A673 (cell line): Measurements from ENCODE around the gene MAP4K5. TPM values are rescaled to one million over a fixed set of nuclear protein-coding genes. Genes with fewer than 3 reads are reported as not detected.

Experiments used
- BruUV-seq: library from RNA; stranded (reverse); fragments of 400-500 nt; replicated peaks from 2 replicates; lab custom pipeline; 2021; lab: Mats Ljungman, UMichigan
- CTCF ChIA-PET: fragments of 300-600 bp; sonication (Branson Sonifier 250); formaldehyde crosslinking; loops from one replicate; lab custom pipeline; 2022; ENCODE audit warnings: antibody characterized with exemption; lab: Charles Lee
- POLR2A ChIA-PET: fragments of 300-600 bp; sonication (Branson Sonifier 250); formaldehyde crosslinking; loops from one replicate; lab custom pipeline; 2022; ENCODE audit warnings: antibody characterized with exemption; ENCODE audit not compliant: low non-redundant PET; lab: Charles Lee
- DNase-seq: peaks from one replicate; pipeline ENCODE4 v3.0.0-alpha.2; 2015; ENCODE audit warnings: low spot score
- H3K27ac ChIP-seq: fragments of 200-600 bp; sonication (generic); 2 replicates; pipeline ENCODE4 v1.5.1; 2016; ENCODE audit warnings: mixed run types, low read depth, mild to moderate bottlenecking, mixed read lengths, antibody characterized with exemption, low read length; ENCODE audit not compliant: poor library complexity, severe bottlenecking
- H3K27me3 ChIP-seq: fragments of 200-600 bp; sonication (generic); replicated peaks from 2 replicates; pipeline ENCODE4 v1.6.1; 2017; ENCODE audit warnings: mixed run types, low read depth, mild to moderate bottlenecking, mixed read lengths, antibody characterized with exemption, low read length; ENCODE audit not compliant: insufficient read depth, poor library complexity
- H3K36me3 ChIP-seq: fragments of 200-600 bp; sonication (generic); 2 replicates; pipeline ENCODE4 v1.6.1; 2016; ENCODE audit warnings: mixed run types, mild to moderate bottlenecking, mixed read lengths, antibody characterized with exemption, low read length; ENCODE audit not compliant: insufficient read depth, poor library complexity, severe bottlenecking
- H3K4me1 ChIP-seq: fragments of 200-600 bp; sonication (generic); 2 replicates; pipeline ENCODE4 v1.6.1; 2017; ENCODE audit warnings: mixed run types, mild to moderate bottlenecking, mixed read lengths, antibody characterized with exemption, low read length; ENCODE audit not compliant: insufficient read depth, poor library complexity, severe bottlenecking
- H3K4me3 ChIP-seq: fragments of 200-600 bp; sonication (generic); 2 replicates; pipeline ENCODE4 v1.5.1; 2016; ENCODE audit warnings: low read depth, mixed run types, mild to moderate bottlenecking, mixed read lengths, low read length; ENCODE audit not compliant: poor library complexity, severe bottlenecking
- H3K9me3 ChIP-seq: fragments of 200-600 bp; sonication (generic); 2 replicates; pipeline ENCODE4 v1.6.1; 2016; ENCODE audit warnings: mixed run types, low read depth, mild to moderate bottlenecking, mixed read lengths, antibody characterized with exemption, low read length; ENCODE audit not compliant: poor library complexity, severe bottlenecking
- EZH2 ChIP-seq: fragments of 200-600 bp; sonication (generic); IDR thresholded peaks from 2 replicates; pipeline ENCODE4 v1.6.1; 2017; ENCODE audit warnings: borderline replicate concordance, low read depth, mild to moderate bottlenecking, mixed read lengths, antibody characterized with exemption, low read length; ENCODE audit not compliant: poor library complexity, severe bottlenecking
- intact Hi-C: fragments of 100-400 bp; cut with micrococcal nuclease; formaldehyde crosslinking; loops from one replicate; pipeline ENCODE4 v1.10.0; 2022; ENCODE audit not compliant: unreplicated experiment
- total RNA-seq: library from RNA; stranded (reverse); gene quantifications from 2 replicates; pipeline ENCODE4 v1.2.3, GENCODE V29; 2021
- TF ChIP-seq, protein P1 (sequence below): fragments of 300-800, 200-600 bp; sonication (generic); conservative IDR thresholded peaks from 2 replicates; pipeline ENCODE4 v1.5.1; 2017; ENCODE audit warnings: low read depth, mild to moderate bottlenecking, antibody characterized with exemption, low read length, moderate library complexity, mixed read lengths

MAP4K5 gene
- total RNA-seq, 1 experiment from 2014 or later, result 57.9 TPM

DNA sequence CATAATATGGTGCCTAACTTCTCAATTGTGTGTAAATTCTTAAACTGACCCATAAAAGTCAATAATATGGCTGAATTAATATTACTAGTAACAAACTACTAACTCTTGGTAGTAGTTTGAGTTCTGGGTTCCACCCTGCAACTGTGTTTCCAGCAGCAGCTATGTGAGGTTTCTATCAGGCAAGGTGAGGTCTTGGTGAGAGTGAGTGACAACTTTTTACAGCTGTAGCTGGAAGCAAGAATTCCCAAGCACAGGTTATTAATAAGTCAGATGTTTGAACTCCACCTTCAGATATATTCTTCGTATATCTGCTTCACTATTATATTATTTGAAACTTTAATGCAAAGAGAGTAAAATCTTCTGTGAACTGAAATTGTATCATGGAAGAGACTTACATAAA is 43.8 kb downstream of the MAP4K5 start:
- H3K27ac ChIP-seq, result no peak overlapping the region
- BruUV-seq, result no TSS peak
- H3K4me3 ChIP-seq, result no peak overlapping the region
- H3K4me1 ChIP-seq, result no peaks in the 10 kb centered on the region
- DNase-seq, result no peak
- intact Hi-C loops, result no loop called here
- H3K9me3 ChIP-seq, result no peaks in the 10 kb centered on the region
- POLR2A ChIA-PET, result no interaction called here
- no peaks in the 10 kb centered on the region for H3K27me3 ChIP-seq
- CTCF ChIA-PET, result no interaction called here
- no peaks in the 10 kb centered on the region for H3K36me3 ChIP-seq
- TF ChIP-seq, protein P1, sequence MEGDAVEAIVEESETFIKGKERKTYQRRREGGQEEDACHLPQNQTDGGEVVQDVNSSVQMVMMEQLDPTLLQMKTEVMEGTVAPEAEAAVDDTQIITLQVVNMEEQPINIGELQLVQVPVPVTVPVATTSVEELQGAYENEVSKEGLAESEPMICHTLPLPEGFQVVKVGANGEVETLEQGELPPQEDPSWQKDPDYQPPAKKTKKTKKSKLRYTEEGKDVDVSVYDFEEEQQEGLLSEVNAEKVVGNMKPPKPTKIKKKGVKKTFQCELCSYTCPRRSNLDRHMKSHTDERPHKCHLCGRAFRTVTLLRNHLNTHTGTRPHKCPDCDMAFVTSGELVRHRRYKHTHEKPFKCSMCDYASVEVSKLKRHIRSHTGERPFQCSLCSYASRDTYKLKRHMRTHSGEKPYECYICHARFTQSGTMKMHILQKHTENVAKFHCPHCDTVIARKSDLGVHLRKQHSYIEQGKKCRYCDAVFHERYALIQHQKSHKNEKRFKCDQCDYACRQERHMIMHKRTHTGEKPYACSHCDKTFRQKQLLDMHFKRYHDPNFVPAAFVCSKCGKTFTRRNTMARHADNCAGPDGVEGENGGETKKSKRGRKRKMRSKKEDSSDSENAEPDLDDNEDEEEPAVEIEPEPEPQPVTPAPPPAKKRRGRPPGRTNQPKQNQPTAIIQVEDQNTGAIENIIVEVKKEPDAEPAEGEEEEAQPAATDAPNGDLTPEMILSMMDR, result no peak
- TF ChIP-seq EZH2, result no peak

DNA sequence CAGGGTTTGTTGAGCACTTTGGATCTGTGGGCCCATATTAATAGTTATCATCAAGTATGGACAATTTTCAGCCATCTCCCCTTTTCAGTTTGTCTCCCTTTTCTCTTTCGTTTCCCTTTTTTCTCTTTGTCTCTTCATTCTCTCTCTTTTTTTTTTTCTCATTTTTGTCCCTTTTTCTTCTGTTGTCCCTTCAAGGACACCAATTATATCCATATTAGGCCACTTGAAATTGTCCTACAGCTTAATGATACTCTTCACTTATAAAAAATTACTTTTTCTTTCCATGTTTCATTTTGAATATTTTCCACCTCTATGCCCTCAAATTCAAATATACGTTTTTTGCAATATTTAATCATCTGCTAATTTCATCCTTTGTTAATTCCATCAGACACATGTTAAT is 53.3 kb downstream of the MAP4K5 start:
- no peaks in the 10 kb centered on the region for H3K4me1 ChIP-seq
- H3K36me3 ChIP-seq, result peaks cover 34% of the 10 kb centered on the region
- POLR2A ChIA-PET, result no interaction called here
- intact Hi-C loops, result no loop called here
- H3K9me3 ChIP-seq, result peaks cover 4% of the 10 kb centered on the region
- H3K4me3 ChIP-seq, result no peak overlapping the region
- CTCF ChIA-PET, result no interaction called here
- no peak overlapping the region for H3K27ac ChIP-seq
- BruUV-seq, result TSS peak; percentile 10
- DNase-seq, result no peak
- H3K27me3 ChIP-seq, result no peaks in the 10 kb centered on the region
- TF ChIP-seq EZH2, result no peak
- TF ChIP-seq, protein P1, result no peak

- POLR2A ChIA-PET, result no interaction called here
- Histone ChIP-seq H3K27me3 (no peaks in the 10 kb centered on the region), H3K9me3 (peaks cover 16% of the 10 kb centered on the region), H3K4me3 (no peak overlapping the region), H3K4me1 (no peaks in the 10 kb centered on the region), H3K36me3 (peaks cover 43% of the 10 kb centered on the region), H3K27ac (no peak overlapping the region)
- BruUV-seq, result no TSS peak
- CTCF ChIA-PET, result no interaction called here
- no peak for TF ChIP-seq EZH2
- TF ChIP-seq, protein P1, result no peak
- no peak for DNase-seq
- intact Hi-C loops, result no loop called here
Measured at GRCh38 chr14:50477760-50478159, 54.6 kb downstream of the MAP4K5 start.
